ENCODE data around the gene OGFRL1.
"Not testable (repeated sequence)": the region's sequence is repeated elsewhere in the genome, so short reads cannot be mapped to it uniquely, and the experiment has no call there.

Gene OGFRL1

DNA sequence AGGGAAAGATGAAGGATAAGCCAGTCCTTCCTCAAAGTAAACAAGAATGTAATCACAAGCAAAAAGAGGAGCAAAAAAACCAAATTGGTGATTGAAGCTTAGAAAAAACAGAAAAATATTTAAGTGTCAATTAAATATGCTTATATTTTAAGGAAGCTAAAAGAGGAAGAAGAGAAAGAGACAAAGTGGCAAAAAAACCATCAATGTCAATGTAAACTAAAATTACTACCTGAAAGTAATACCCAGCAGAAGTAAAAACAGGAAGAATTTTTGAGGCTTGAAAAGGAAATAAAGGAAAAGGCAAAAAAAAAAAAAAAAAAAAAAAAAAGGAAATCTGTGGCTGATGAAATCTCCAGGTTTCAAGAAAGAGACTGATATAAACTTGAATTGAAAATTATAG, 36.2 kb upstream of the OGFRL1 start:
- TF ChIP-seq, protein P1, sequence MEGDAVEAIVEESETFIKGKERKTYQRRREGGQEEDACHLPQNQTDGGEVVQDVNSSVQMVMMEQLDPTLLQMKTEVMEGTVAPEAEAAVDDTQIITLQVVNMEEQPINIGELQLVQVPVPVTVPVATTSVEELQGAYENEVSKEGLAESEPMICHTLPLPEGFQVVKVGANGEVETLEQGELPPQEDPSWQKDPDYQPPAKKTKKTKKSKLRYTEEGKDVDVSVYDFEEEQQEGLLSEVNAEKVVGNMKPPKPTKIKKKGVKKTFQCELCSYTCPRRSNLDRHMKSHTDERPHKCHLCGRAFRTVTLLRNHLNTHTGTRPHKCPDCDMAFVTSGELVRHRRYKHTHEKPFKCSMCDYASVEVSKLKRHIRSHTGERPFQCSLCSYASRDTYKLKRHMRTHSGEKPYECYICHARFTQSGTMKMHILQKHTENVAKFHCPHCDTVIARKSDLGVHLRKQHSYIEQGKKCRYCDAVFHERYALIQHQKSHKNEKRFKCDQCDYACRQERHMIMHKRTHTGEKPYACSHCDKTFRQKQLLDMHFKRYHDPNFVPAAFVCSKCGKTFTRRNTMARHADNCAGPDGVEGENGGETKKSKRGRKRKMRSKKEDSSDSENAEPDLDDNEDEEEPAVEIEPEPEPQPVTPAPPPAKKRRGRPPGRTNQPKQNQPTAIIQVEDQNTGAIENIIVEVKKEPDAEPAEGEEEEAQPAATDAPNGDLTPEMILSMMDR (conservative IDR thresholded peaks at IDR 0.05): no peak
- H3K27ac ChIP-seq: no peak overlapping the region

DNA sequence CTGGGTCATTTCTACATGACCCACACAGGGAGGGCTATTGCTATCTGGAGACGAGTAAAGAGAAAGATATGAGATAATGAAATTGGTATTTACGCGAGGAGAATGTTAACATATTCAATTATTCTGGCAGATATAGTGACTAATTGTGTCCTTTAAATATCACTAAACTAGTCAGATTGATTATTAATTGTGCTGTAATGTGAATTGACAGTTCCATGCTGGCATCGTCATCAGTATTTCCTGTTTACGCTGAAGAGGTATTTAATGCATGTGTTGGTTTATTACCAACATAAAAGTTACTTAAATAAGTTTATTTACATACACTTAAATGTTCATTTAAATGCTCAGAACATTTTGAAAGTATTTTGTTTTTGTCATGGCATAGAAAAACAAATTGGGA, 35.7 kb upstream of the OGFRL1 start:
- H3K27ac ChIP-seq: no peak overlapping the region
- TF ChIP-seq, protein P1 (conservative IDR thresholded peaks at IDR 0.05): no peak

DNA sequence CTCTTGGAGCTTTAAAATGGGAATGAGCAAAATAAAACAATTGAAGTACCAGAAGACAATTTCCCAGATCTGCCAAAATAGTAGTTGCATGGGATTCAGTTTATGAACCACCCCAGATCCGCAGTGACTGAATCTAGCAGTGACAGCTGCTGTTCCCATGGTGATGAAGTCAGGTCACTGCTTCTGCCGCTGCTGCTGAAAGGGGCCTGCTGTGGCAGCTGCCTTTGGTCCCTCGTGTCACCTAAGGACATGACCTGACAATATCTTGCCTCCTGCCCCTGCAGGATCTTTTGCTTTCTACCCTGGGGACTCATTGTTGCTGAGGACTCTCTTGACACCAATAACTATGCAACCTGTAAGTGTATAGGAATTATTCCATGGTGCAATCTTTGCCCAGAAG, 34.3 kb upstream of the OGFRL1 start:
- no peak overlapping the region for H3K27ac ChIP-seq
- TF ChIP-seq, protein P1 (conservative IDR thresholded peaks at IDR 0.05): no peak

DNA sequence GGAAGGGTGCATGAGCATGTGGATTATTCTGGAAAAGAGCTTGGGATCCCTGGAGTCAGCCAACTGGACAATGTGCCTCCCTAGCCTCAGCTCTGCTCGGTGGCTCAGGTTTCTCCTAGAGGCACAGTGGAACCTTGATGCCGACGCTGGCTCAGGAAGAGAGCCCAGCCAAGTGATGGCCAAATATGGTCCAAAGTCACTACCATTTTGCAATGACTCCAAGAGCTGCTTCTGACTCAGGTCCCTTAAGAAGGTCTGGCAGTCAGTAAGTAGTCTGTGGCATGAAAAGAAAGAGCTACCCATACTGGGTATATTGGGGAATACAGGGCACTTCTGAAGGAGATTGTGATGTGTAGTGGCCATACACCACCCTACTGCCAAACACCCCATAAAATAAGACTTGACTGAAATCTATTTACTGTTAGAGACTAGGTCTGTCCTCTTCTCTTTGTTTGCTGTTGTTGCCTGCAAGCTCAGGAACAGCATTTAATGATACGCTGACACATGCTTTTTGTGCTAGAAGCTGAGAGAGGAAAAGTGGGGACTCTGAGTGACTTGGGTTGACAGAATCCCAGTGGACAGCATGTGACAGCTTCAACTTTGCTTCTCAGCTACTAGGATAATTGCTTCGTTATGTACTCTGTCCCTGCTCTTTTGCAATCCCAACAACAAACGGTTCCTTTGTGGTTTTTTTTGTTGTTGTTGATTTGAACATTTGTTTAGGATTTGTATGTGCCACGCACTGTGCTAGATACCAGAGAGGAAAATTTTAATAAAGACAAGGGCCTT, 30.3 kb upstream of the OGFRL1 start:
- TF ChIP-seq, protein P1 (conservative IDR thresholded peaks at IDR 0.05): no peak
- no peak overlapping the region for H3K27ac ChIP-seq

DNA sequence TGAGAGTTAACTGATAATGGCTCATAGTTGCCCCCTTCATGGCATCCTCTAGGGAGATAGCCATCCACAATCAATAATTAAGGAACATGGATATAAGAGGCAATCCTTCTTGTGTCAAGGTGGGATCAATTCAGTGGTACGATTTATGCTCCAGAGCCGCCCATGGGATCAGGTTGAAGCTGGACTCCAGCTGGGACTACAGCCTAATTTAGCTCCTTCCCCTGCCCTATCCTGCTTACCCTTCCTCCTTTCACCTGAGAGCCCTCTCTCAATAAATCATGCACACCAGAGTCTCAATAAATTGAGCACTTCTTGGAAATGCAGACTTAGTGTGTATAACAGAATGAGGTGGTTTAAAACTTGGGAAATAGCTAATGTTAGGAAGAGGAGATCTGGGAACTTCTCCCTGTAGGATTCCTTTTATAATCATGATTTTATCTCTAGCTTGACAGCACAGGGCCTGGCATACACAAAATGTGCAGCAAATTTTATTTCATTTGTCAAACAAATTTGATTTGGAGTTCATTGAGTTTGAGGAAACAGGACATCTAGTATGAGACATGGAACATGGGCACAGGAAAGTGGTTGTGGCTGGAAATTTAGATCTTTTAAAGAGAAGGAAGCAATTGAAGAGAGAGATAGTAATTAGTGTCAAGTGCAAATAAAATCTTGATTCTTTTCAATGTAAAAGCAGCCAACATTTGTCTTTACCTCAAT, 28.6 kb upstream of the OGFRL1 start:
- TF ChIP-seq, protein P1 (conservative IDR thresholded peaks at IDR 0.05): no peak
- no peak overlapping the region for H3K27ac ChIP-seq

DNA sequence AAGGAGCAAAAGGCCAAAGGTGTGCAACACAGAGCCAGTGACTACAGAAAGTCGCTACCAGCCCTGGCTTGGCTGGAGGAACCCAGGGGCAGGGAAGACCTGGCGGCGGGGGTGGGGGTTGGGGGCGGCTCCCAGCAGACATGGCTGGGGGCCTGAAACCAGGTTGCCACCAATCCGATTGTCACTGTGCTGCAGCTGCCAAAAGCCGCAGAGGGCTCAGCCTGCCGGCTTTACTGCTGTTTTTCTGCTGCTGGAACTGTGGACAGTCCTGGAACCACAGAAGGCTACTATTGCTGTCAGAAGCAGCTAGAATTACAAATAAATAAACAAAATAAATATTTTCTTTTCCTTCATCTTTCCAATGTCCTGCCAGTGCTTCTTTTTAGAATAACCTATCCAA, 25.7 kb upstream of the OGFRL1 start:
- TF ChIP-seq, protein P1 (conservative IDR thresholded peaks at IDR 0.05): no peak
- H3K27ac ChIP-seq: no peak overlapping the region

DNA sequence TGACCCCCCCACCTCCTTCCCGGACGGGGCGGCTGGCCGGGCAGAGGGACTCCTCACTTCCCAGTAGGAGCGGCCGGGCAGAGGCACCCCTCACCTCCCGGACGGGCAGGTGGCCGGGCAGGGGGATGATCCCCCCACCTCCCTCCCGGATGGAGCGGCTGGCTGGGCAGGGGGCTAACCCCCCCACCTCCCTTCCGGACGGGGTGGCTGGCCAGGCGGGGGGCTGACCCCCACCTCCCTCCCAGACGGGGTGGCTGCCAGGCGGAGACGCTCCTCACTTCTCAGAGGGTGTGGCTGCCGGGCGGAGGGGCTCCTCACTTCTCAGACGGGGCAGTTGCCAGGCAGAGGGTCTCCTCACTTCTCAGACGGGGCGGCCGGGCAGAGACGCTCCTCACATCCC, 22.2 kb upstream of the OGFRL1 start:
- not testable (repeated sequence) for H3K27ac ChIP-seq

Data from VCaP (cell line).